GM23338 (cell line): ENCODE measurements around the gene MAPK8. TPM values are rescaled to one million over a fixed set of nuclear protein-coding genes. Genes with fewer than 3 reads are reported as not detected.

Experiments used
- ATAC-seq: fragments of 200-7000 bp; cut with Tn5 transposase; 3 replicates; pipeline ENCODE4 v1.9.1; 2020
- DNase-seq: peaks from one replicate; pipeline ENCODE4 v3.0.0-alpha.2; 2015; ENCODE audit warnings: low spot score
- H2AFZ ChIP-seq: fragments of 200-600 bp; sonication (generic); 2 replicates; pipeline ENCODE4 v1.8.0; 2016; ENCODE audit warnings: antibody characterized with exemption, mild to moderate bottlenecking, moderate library complexity
- H3F3A ChIP-seq: fragments of 200-600 bp; sonication (generic); replicated peaks from 2 replicates; pipeline ENCODE4 v1.8.0; 2017; ENCODE audit warnings: antibody characterized with exemption, mixed run types, low read depth
- H3K27ac ChIP-seq: fragments of 200-600 bp; sonication (generic); 2 replicates; pipeline ENCODE4 v1.6.1; 2016; ENCODE audit warnings: low read depth
- H3K27me3 ChIP-seq: fragments of 200-600 bp; sonication (generic); 2 replicates; pipeline ENCODE4 v1.8.0; 2016; ENCODE audit warnings: mild to moderate bottlenecking, mixed run types, moderate library complexity; ENCODE audit not compliant: insufficient read depth
- H3K36me3 ChIP-seq: fragments of 200-600 bp; sonication (generic); 2 replicates; pipeline ENCODE4 v1.8.0; 2016; ENCODE audit warnings: mild to moderate bottlenecking; ENCODE audit not compliant: insufficient read depth
- H3K4me1 ChIP-seq: fragments of 200-600 bp; sonication (generic); 2 replicates; pipeline ENCODE4 v1.8.0; 2016; ENCODE audit warnings: mild to moderate bottlenecking, moderate library complexity; ENCODE audit not compliant: insufficient read depth
- H3K4me2 ChIP-seq: fragments of 200-600 bp; sonication (generic); 2 replicates; pipeline ENCODE4 v1.7.1; 2017; ENCODE audit warnings: mixed run types
- H3K4me3 ChIP-seq: fragments of 200-600 bp; sonication (generic); 2 replicates; pipeline ENCODE4 v1.6.1; 2016; ENCODE audit warnings: mixed run types
- H3K79me2 ChIP-seq: fragments of 200-600 bp; sonication (generic); replicated peaks from 2 replicates; pipeline ENCODE4 v1.8.0; 2017; ENCODE audit warnings: mild to moderate bottlenecking; ENCODE audit not compliant: insufficient read depth
- H3K9me2 ChIP-seq: fragments of 200-600 bp; sonication (generic); 2 replicates; pipeline ENCODE4 v1.8.0; 2017; ENCODE audit not compliant: insufficient read depth
- H4K20me1 ChIP-seq: fragments of 200-600 bp; sonication (generic); replicated peaks from 2 replicates; pipeline ENCODE4 v1.8.0; 2017; ENCODE audit warnings: mild to moderate bottlenecking; ENCODE audit not compliant: insufficient read depth
- H3K27ac Mint-ChIP-seq: 2 replicates; pipeline ENCODE4 v1.8.0; 2020; ENCODE audit warnings: inconsistent platforms, mild to moderate bottlenecking, moderate library complexity, mixed read lengths
- H3K27me3 Mint-ChIP-seq: 3 replicates; pipeline ENCODE4 v1.8.0; 2022; ENCODE audit warnings: low read depth, mild to moderate bottlenecking, moderate library complexity, mixed read lengths, inconsistent platforms; ENCODE audit not compliant: insufficient read depth, poor library complexity
- H3K36me3 Mint-ChIP-seq: 3 replicates; pipeline ENCODE4 v1.8.0; 2021; ENCODE audit warnings: low read depth, mild to moderate bottlenecking, inconsistent platforms, moderate library complexity, mixed read lengths
- H3K4me1 Mint-ChIP-seq: 3 replicates; pipeline ENCODE4 v1.8.0; 2020; ENCODE audit warnings: mild to moderate bottlenecking, inconsistent platforms, mixed read lengths
- H3K4me3 Mint-ChIP-seq: 3 replicates; pipeline ENCODE4 v1.8.0; 2021; ENCODE audit warnings: moderate library complexity, mild to moderate bottlenecking, inconsistent platforms, mixed read lengths
- H3K9me3 Mint-ChIP-seq: 3 replicates; pipeline ENCODE4 v1.8.0; 2020; ENCODE audit warnings: moderate library complexity, mild to moderate bottlenecking, inconsistent platforms, mixed read lengths
- CREB1 ChIP-seq: fragments of 250-450 bp; sonication (Bioruptor Pico); IDR thresholded peaks from 2 replicates; pipeline ENCODE4 v1.5.0; 2020; ENCODE audit warnings: low read depth, mild to moderate bottlenecking, moderate library complexity
- EZH2 ChIP-seq: fragments of 200-600 bp; sonication (generic); IDR thresholded peaks from one replicate; pipeline ENCODE4 v1.8.0; 2017; ENCODE audit warnings: antibody characterized with exemption, mild to moderate bottlenecking, low read depth; ENCODE audit not compliant: unreplicated experiment
- EZH2phosphoT487 ChIP-seq: fragments of 200-600 bp; sonication (generic); IDR thresholded peaks from one replicate; pipeline ENCODE4 v1.8.1; 2018; ENCODE audit warnings: antibody characterized with exemption; ENCODE audit not compliant: unreplicated experiment
- JUNB ChIP-seq: IDR thresholded peaks from one replicate; pipeline ENCODE4 v1.6.1; 2016; ENCODE audit warnings: antibody characterized with exemption; ENCODE audit not compliant: unreplicated experiment
- NANOG ChIP-seq: IDR thresholded peaks from 2 replicates; pipeline ENCODE4 v1.6.1; 2016; ENCODE audit warnings: antibody characterized with exemption, borderline replicate concordance
- POLR2AphosphoS5 ChIP-seq: IDR thresholded peaks from 2 replicates; pipeline ENCODE4 v1.6.1; 2016; ENCODE audit warnings: antibody characterized with exemption, low read depth
- STAT1 ChIP-seq: IDR thresholded peaks from one replicate; pipeline ENCODE4 v1.6.1; 2016; ENCODE audit warnings: antibody characterized with exemption; ENCODE audit not compliant: unreplicated experiment
- ZNF114 ChIP-seq: fragments of 250-450 bp; sonication (Bioruptor Pico); IDR thresholded peaks from 2 replicates; pipeline ENCODE4 v1.5.0; 2020; ENCODE audit warnings: mild to moderate bottlenecking, moderate library complexity
- ZNF331 ChIP-seq: fragments of 250-450 bp; sonication (Bioruptor Pico); IDR thresholded peaks from 2 replicates; pipeline ENCODE4 v1.5.0; 2020; ENCODE audit warnings: low read depth, mild to moderate bottlenecking, moderate library complexity
- polyA plus RNA-seq: library from polyadenylated mRNA; unstranded; fragments of >200 nt; fragmentation: Nextera tagmentation; extraction: Ambion mirVana; gene quantifications from 2 replicates; pipeline ENCODE4 v1.2.1, GENCODE V29; 2016
- total RNA-seq: library from RNA; depleted of rRNA; stranded (reverse); fragments of >200 nt; shearing (Covaris generic); gene quantifications from 2 replicates; pipeline ENCODE4 v1.2.3, GENCODE V29; 2014
- TF ChIP-seq, protein P1 (sequence below): IDR thresholded peaks from 2 replicates; pipeline ENCODE4 v1.6.1; 2016; ENCODE audit warnings: antibody characterized with exemption
- TF ChIP-seq, protein P2 (sequence below): fragments of 250-450 bp; sonication (Bioruptor Pico); IDR thresholded peaks from 2 replicates; pipeline ENCODE4 v1.5.0; 2020; ENCODE audit warnings: mild to moderate bottlenecking, moderate library complexity
- TF ChIP-seq, protein P3 (sequence below), 2 experiments: fragments of 200-600 bp in 1 of 2; sonication (generic) in 1 of 2; conservative IDR thresholded peaks; 2 replicates each; pipeline versions ENCODE4 v1.5.1 to v1.6.1; 2016 to 2017; ENCODE audit warnings: antibody characterized with exemption in 2 of 2, low read depth in 2 of 2, mild to moderate bottlenecking in 2 of 2, moderate library complexity in 1 of 2
- TF ChIP-seq, protein P4 (sequence below): IDR thresholded peaks from one replicate; pipeline ENCODE4 v1.6.1; 2018; ENCODE audit warnings: antibody characterized with exemption; ENCODE audit not compliant: unreplicated experiment

Gene MAPK8
- total and polyA plus RNA-seq, 2 experiments from 2014 or later: 52.4 to 73.6 TPM

DNA sequence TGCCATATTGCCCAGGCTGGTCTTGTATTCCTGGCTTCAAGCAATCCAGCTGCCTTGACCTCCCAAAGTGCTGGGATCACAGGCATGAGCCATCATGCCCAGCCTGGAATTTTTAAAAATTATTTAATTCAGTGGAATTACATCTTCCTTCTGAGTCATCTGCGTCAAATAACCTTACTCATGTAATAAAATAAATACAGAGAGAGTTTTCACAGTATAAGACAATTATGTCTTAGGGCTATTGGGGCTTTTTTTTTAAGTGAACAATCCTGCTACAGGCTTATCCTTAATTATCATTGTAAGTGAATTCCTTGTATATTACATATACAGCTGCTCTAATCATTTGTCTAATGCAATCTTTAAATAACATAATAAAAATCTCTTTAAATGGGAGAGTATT lies 108.3 kb downstream of the MAPK8 start:
- no peaks in the 10 kb centered on the region for H3K27me3 ChIP-seq
- Mint-ChIP-seq H3K36me3 (peaks cover 31% of the 10 kb centered on the region), H3K9me3 (peaks cover 3% of the 10 kb centered on the region; the same call in 1 of the 3 replicates), H3K4me3 (no peak overlapping the region), H3K27me3 (no peaks in the 10 kb centered on the region), H3K27ac (no peak overlapping the region), H3K4me1 (peaks cover 2% of the 10 kb centered on the region; the same call in 1 of the 3 replicates)
- H3F3A ChIP-seq: no peaks in the 10 kb centered on the region
- H3K36me3 ChIP-seq: no peaks in the 10 kb centered on the region
- DNase-seq (no peak), ATAC-seq (no peak)
- H3K4me1 ChIP-seq: no peaks in the 10 kb centered on the region
- TF ChIP-seq, protein P1, sequence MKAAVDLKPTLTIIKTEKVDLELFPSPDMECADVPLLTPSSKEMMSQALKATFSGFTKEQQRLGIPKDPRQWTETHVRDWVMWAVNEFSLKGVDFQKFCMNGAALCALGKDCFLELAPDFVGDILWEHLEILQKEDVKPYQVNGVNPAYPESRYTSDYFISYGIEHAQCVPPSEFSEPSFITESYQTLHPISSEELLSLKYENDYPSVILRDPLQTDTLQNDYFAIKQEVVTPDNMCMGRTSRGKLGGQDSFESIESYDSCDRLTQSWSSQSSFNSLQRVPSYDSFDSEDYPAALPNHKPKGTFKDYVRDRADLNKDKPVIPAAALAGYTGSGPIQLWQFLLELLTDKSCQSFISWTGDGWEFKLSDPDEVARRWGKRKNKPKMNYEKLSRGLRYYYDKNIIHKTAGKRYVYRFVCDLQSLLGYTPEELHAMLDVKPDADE: no peak
- no peak for TF ChIP-seq ZNF331 (CRISPR knock-in tag)
- TF ChIP-seq, protein P2, sequence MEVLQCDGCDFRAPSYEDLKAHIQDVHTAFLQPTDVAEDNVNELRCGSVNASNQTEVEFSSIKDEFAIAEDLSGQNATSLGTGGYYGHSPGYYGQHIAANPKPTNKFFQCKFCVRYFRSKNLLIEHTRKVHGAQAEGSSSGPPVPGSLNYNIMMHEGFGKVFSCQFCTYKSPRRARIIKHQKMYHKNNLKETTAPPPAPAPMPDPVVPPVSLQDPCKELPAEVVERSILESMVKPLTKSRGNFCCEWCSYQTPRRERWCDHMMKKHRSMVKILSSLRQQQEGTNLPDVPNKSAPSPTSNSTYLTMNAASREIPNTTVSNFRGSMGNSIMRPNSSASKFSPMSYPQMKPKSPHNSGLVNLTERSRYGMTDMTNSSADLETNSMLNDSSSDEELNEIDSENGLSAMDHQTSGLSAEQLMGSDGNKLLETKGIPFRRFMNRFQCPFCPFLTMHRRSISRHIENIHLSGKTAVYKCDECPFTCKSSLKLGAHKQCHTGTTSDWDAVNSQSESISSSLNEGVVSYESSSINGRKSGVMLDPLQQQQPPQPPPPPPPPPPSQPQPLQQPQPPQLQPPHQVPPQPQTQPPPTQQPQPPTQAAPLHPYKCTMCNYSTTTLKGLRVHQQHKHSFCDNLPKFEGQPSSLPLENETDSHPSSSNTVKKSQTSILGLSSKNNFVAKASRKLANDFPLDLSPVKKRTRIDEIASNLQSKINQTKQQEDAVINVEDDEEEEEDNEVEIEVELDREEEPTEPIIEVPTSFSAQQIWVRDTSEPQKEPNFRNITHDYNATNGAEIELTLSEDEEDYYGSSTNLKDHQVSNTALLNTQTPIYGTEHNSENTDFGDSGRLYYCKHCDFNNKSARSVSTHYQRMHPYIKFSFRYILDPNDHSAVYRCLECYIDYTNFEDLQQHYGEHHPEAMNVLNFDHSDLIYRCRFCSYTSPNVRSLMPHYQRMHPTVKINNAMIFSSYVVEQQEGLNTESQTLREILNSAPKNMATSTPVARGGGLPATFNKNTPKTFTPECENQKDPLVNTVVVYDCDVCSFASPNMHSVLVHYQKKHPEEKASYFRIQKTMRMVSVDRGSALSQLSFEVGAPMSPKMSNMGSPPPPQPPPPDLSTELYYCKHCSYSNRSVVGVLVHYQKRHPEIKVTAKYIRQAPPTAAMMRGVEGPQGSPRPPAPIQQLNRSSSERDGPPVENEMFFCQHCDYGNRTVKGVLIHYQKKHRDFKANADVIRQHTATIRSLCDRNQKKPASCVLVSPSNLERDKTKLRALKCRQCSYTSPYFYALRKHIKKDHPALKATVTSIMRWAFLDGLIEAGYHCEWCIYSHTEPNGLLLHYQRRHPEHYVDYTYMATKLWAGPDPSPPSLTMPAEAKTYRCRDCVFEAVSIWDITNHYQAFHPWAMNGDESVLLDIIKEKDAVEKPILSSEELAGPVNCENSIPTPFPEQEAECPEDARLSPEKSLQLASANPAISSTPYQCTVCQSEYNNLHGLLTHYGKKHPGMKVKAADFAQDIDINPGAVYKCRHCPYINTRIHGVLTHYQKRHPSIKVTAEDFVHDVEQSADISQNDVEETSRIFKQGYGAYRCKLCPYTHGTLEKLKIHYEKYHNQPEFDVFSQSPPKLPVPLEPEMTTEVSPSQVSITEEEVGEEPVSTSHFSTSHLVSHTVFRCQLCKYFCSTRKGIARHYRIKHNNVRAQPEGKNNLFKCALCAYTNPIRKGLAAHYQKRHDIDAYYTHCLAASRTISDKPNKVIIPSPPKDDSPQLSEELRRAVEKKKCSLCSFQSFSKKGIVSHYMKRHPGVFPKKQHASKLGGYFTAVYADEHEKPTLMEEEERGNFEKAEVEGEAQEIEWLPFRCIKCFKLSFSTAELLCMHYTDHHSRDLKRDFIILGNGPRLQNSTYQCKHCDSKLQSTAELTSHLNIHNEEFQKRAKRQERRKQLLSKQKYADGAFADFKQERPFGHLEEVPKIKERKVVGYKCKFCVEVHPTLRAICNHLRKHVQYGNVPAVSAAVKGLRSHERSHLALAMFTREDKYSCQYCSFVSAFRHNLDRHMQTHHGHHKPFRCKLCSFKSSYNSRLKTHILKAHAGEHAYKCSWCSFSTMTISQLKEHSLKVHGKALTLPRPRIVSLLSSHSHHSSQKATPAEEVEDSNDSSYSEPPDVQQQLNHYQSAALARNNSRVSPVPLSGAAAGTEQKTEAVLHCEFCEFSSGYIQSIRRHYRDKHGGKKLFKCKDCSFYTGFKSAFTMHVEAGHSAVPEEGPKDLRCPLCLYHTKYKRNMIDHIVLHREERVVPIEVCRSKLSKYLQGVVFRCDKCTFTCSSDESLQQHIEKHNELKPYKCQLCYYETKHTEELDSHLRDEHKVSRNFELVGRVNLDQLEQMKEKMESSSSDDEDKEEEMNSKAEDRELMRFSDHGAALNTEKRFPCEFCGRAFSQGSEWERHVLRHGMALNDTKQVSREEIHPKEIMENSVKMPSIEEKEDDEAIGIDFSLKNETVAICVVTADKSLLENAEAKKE (CRISPR knock-in tag): no peak
- no peak for TF ChIP-seq STAT1
- no peak for TF ChIP-seq CREB1 (CRISPR knock-in tag)
- no peak for TF ChIP-seq POLR2AphosphoS5
- no peak for TF ChIP-seq EZH2phosphoT487
- TF ChIP-seq JUNB: no peak
- no peak for TF ChIP-seq NANOG
- no peak for TF ChIP-seq EZH2
- TF ChIP-seq ZNF114 (CRISPR knock-in tag): no peak
- TF ChIP-seq, protein P3, sequence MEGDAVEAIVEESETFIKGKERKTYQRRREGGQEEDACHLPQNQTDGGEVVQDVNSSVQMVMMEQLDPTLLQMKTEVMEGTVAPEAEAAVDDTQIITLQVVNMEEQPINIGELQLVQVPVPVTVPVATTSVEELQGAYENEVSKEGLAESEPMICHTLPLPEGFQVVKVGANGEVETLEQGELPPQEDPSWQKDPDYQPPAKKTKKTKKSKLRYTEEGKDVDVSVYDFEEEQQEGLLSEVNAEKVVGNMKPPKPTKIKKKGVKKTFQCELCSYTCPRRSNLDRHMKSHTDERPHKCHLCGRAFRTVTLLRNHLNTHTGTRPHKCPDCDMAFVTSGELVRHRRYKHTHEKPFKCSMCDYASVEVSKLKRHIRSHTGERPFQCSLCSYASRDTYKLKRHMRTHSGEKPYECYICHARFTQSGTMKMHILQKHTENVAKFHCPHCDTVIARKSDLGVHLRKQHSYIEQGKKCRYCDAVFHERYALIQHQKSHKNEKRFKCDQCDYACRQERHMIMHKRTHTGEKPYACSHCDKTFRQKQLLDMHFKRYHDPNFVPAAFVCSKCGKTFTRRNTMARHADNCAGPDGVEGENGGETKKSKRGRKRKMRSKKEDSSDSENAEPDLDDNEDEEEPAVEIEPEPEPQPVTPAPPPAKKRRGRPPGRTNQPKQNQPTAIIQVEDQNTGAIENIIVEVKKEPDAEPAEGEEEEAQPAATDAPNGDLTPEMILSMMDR (conservative IDR thresholded peaks at IDR 0.05; ENCODE audit: low read depth in 2 of 2): no peak
- TF ChIP-seq, protein P4, sequence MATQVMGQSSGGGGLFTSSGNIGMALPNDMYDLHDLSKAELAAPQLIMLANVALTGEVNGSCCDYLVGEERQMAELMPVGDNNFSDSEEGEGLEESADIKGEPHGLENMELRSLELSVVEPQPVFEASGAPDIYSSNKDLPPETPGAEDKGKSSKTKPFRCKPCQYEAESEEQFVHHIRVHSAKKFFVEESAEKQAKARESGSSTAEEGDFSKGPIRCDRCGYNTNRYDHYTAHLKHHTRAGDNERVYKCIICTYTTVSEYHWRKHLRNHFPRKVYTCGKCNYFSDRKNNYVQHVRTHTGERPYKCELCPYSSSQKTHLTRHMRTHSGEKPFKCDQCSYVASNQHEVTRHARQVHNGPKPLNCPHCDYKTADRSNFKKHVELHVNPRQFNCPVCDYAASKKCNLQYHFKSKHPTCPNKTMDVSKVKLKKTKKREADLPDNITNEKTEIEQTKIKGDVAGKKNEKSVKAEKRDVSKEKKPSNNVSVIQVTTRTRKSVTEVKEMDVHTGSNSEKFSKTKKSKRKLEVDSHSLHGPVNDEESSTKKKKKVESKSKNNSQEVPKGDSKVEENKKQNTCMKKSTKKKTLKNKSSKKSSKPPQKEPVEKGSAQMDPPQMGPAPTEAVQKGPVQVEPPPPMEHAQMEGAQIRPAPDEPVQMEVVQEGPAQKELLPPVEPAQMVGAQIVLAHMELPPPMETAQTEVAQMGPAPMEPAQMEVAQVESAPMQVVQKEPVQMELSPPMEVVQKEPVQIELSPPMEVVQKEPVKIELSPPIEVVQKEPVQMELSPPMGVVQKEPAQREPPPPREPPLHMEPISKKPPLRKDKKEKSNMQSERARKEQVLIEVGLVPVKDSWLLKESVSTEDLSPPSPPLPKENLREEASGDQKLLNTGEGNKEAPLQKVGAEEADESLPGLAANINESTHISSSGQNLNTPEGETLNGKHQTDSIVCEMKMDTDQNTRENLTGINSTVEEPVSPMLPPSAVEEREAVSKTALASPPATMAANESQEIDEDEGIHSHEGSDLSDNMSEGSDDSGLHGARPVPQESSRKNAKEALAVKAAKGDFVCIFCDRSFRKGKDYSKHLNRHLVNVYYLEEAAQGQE: no peak
- no peak overlapping the region for H3K4me2 ChIP-seq
- no peak overlapping the region for H3K27ac ChIP-seq
- 0 out of 2 replicates have a peak, but pooled peaks cover 4% of the 10 kb centered on the region for H4K20me1 ChIP-seq
- no peak overlapping the region for H3K4me3 ChIP-seq
- H3K79me2 ChIP-seq: no peaks in the 10 kb centered on the region
- no peak overlapping the region for H2AFZ ChIP-seq
- no peaks in the 10 kb centered on the region for H3K9me2 ChIP-seq
